NB4 (cell line): Measurements from ENCODE around the gene GARIN5B.

Experiments
- DNase-seq: peaks from one replicate; pipeline ENCODE4 v3.0.0; 2010; ENCODE audit warnings: low read depth
- H3K4me3 ChIP-seq: one replicate; pipeline ENCODE4 v1.5.1; 2011; ENCODE audit warnings: mild to moderate bottlenecking, low read depth, low read length, moderate library complexity
- CTCF ChIP-seq: IDR thresholded peaks from one replicate; pipeline ENCODE4 v1.5.1; 2012; ENCODE audit warnings: low read depth, low read length
- MAX ChIP-seq: IDR thresholded peaks from 2 replicates; pipeline ENCODE4 v1.6.1; 2011; ENCODE audit warnings: low read depth, low read length
- MYC ChIP-seq: IDR thresholded peaks from 2 replicates; pipeline ENCODE4 v1.6.1; 2011; ENCODE audit warnings: low read depth, low read length
- POLR2A ChIP-seq: IDR thresholded peaks from 2 replicates; pipeline ENCODE4 v1.6.1; 2011; ENCODE audit warnings: mild to moderate bottlenecking; ENCODE audit not compliant: insufficient read length; ENCODE audit errors: extremely low read depth

Gene GARIN5B

GRCh38 chr19:55344444-55344843 is 18.6 kb downstream of the GARIN5B start:
- TF ChIP-seq CTCF: no peak
- H3K4me3 ChIP-seq: no peak overlapping the region
- DNase-seq: no peak

- H3K4me3 ChIP-seq: no peak overlapping the region
- TF ChIP-seq MYC (no peak), MAX (no peak), POLR2A (no peak), CTCF (no peak)
- DNase-seq: no peak
Observed at GRCh38 chr19:55341595-55342531, 21.2 kb downstream of the GARIN5B start.

GRCh38 chr19:55341171-55341588 is 21.9 kb downstream of the GARIN5B start:
- TF ChIP-seq MAX: no peak
- TF ChIP-seq POLR2A: no peak
- no peak for TF ChIP-seq CTCF
- TF ChIP-seq MYC: no peak
- DNase-seq: peak; percentile 45
- peak overlapping the region; percentile 16 for H3K4me3 ChIP-seq

GRCh38 chr19:55340784-55341147 is 22.3 kb downstream of the GARIN5B start:
- peak overlapping the region; percentile 59 for H3K4me3 ChIP-seq
- DNase-seq: peak; percentile 16
- TF ChIP-seq CTCF (peak; percentile 0), MYC (no peak)

- H3K4me3 ChIP-seq: peak overlapping the region; percentile 59
- peak; percentile 31 for DNase-seq
- TF ChIP-seq POLR2A (peak; percentile 54), CTCF (no peak)
Observed at GRCh38 chr19:55339889-55340783, 22.9 kb downstream of the GARIN5B start.
